ENCODE results near the gene AARS2.
"Not testable (repeated sequence)": the region's sequence is repeated elsewhere in the genome, so short reads cannot be mapped to it uniquely, and the experiment has no call there.

Gene AARS2

DNA sequence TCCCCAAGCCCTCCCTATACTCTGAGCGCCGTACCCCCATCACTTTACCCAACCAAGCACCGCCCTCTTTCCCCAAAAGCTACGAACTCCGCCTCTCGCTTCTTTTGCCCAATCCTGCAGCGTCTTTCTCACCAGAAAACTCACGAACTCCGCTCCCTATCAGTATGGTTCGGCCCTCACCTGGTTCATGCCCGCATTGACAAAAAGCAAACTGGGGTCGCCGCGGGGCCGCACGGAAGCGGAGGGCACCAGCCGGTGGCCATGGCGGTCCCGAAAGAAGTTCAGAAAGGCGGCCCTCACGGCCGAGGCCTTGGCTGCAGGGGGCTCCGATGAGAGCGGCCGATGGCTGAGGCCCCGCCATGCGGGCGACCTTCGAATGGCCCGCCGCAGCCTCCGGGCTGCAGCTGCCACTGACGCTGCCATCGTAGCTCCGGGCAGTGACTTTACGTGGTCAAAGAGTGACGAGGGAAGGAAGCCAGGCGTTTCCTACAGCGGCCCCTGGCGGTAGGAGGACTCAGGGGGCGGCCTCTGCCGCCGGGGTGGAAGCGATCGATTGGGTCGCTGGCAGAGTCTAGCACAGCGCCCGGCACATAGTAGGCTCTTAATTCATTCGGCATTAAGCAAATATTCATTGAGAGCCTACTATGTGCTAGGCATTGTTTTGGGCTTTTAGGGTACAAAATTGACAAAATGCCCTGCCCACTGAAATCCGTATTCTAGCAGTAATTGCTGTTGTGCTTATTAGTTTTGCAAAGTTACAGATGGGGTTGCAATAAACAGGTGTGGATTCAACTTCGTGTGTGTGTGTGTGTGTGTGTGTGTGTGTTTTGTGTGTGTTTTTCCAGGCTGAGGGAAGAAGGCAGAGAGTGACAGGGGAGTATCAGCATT, at the start of gene AARS2:
TSS of gene AARS2 (minus strand) at position 447 of the 888 bp plus-strand sequence. CDS start at position 423, 24 bp downstream.
- DNase-seq (ENCODE audit: low read depth), result peak; percentile 85

DNA sequence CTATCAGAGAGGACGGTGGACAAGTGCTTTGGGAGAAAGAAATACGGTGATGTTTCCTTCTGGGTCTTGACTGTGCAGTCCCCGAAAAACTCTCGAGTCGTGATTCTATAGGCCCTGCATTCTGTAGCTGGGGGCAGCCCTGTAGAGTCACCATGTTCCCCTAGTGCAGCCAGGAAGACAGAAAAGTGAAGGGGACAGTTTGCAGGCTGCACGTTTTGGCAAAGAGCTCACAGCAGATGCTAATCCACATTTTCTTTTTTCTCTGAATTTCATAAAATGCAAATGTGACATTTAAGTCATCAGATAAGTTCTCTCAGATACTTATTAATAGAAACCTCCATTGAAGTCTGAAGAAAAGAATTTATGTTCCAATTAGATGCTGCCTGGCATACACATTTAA, 48.8 kb upstream of the AARS2 start:
- DNase-seq (ENCODE audit: low read depth), result no peak

DNA sequence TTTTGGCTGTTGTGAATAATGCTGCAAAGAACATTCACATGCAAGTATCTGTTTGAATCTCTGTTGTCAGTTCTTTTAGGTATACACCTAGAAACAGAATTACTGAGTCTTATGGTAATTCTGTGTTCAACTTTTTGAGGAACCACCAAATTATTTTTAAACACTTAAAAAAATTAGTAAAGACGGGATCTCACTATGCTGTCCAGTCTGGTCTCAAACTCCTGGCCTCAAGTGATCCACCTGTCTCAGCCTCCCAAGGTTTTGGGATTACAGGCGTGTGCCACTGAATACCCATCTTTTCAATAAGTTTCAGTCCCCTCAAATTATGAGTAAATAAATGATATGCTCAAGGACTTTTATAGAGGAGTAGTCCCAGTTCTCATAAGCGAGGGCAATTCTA, 46.8 kb upstream of the AARS2 start:
- DNase-seq (ENCODE audit: low read depth), result no peak

DNA sequence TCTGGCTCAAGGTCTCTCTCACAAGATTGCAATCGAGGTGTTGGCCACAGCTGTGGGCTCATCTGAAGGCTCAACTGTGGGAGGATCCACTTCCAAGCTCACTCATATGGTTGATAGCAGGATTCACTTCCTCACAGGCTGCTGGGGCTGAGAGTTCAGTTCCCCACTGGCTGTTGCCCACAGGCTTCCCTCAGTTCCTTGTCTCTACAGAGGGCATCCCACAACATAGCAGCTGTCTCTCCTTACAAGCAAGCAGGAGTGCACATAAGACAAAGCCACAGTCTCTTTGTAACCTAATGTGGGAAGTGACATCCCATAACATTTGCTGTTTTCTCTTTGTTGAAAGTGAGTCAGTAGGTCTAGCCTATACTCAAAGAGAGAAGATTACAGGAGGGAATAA, 43.3 kb upstream of the AARS2 start:
- no peak for DNase-seq (ENCODE audit: low read depth)

- no peak for DNase-seq (ENCODE audit: low read depth)
Observed at GRCh38 chr6:44355640-44356039, 42.5 kb upstream of the AARS2 start.

DNA sequence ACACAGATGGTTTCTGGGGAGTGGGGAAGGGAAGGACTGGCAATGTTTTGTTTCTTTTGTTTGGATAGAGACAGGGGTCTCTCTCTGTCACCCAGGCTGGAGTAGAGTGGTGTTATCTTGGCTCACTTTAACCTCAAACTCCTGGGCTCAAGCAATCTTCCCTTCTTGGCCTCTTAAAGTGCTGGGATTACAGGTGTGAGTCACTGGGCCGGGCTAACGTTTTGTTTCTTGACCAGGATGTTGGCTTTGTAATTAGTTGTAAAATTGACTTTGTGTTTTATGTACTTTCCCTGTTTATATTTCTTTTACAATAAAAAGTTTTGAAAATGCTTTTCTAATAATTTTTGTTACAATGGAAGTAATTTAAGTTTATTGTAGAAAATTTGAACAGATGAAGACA, 40.2 kb upstream of the AARS2 start:
- DNase-seq (ENCODE audit: low read depth), result no peak

GRCh38 chr6:44352259-44352658, 39.1 kb upstream of the AARS2 start:
- no peak for DNase-seq (ENCODE audit: low read depth)

DNA sequence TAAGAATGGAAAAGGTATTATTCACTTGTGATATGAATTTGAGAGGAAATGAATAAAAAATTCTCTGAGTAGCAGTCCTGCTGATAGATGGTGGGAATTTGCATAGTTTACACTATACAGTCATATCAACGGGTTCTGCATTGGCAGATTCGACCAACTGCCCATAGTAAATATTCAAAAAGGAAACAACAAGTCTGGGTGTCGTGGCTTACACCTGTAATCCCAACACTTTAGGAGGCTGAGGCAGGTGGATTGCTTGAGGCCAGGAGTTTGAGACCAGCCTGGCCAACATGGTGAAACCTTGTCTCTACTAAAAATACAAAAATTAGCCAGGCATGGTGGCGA, 37.5 kb upstream of the AARS2 start:
- not testable (repeated sequence) for DNase-seq (ENCODE audit: low read depth)

DNA sequence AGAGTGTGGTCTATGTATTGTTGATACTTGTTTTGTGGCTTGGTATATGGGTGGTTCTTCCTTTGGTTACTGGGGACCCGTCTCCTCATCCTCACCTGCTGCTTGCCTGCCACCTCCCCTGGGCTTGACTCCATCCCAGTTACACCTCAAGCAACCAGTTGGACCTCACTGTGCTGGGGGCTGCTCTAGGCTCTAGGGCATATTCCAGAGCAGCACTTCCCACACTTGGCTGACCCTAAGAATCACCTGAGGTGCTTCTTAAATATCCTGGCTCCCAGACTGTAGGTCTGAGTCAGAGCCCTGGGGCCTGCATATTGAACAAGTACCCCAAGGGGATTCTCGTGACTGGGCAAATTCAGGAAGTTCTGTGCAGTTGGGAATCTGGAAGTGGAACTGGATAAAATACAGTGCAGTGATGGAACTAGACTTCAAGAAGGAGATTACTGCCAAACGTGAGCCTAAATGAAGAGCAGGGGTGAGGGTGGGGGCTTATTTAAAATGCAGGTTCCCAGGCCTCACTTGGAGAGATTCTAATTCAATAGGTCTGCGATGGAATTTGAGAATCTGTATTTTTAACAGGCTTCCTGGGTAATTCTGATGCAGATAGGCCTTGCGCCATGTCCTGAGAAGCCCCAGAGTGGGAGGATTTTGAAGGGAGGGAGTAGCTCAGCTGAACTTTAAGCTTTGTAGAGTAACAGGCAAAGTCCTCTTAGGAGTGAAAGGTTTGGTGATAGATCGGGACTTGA, 36.9 kb upstream of the AARS2 start:
- DNase-seq (ENCODE audit: low read depth), result no peak

GRCh38 chr6:44346818-44347217, 33.7 kb upstream of the AARS2 start:
- DNase-seq (ENCODE audit: low read depth), result not testable (repeated sequence)

GRCh38 chr6:44342489-44342888, 29.3 kb upstream of the AARS2 start, which contains the start of gene SPATS1:
SPATS1 (plus strand) TSS chr6:44342650; CDS start chr6:44343096, 446 bp downstream.
- DNase-seq (ENCODE audit: low read depth), result no peak

DNA sequence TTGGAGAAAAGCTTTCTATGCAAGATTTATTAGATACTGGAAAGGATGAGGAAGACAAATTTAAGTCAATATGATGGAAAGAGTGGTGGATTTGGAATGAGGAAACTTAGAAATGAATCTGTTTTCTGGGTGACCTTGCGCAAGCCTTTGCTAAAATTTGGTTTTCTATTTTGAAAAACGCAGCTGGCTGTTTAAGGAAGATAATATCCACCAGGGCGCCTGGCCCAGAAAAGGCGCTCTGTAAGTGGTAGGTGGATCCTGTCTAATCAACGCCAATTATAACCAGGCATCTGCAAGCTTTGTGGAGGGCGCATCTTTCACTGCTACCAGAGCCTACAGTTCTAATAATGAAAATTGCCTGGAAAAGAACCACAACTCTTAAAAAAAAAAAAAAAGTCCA, 28.9 kb upstream of the AARS2 start:
- no peak for DNase-seq (ENCODE audit: low read depth)

DNA sequence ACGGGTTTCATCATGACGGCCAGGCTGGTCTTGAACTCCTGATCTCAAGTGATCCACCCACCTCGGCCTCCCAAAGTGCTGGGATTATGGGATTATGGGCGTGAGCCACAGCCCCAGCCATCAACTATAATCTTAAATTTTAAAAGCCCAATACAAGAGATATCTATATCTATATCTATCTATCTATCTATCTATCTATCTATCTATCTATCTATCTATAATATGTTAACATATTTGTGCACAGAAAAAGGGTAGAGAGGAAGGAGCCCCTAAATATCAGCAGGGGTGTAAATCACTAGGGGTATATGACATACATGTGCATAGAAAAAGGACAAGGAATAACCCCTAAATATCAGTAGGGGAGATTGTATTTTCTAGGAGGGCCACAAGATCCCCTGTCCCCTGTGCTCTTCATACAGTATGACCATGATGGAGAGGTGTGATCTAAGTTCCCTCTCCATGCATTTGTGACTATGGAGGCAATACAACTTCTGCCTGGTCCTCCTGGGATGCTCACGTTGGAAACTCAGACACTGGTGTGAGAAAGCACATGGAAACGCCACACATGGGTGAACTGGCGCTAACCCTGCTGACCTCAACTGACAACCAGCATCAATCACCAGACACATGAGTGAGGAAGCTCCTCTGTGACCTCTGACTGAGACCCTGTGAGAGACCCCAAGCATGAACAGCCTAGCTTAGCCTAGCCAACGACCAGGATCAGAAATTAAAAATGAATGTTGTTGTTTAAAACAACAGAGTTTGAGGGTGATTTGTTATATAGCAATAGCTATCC, 28.1 kb upstream of the AARS2 start:
- no peak for DNase-seq (ENCODE audit: low read depth)

DNA sequence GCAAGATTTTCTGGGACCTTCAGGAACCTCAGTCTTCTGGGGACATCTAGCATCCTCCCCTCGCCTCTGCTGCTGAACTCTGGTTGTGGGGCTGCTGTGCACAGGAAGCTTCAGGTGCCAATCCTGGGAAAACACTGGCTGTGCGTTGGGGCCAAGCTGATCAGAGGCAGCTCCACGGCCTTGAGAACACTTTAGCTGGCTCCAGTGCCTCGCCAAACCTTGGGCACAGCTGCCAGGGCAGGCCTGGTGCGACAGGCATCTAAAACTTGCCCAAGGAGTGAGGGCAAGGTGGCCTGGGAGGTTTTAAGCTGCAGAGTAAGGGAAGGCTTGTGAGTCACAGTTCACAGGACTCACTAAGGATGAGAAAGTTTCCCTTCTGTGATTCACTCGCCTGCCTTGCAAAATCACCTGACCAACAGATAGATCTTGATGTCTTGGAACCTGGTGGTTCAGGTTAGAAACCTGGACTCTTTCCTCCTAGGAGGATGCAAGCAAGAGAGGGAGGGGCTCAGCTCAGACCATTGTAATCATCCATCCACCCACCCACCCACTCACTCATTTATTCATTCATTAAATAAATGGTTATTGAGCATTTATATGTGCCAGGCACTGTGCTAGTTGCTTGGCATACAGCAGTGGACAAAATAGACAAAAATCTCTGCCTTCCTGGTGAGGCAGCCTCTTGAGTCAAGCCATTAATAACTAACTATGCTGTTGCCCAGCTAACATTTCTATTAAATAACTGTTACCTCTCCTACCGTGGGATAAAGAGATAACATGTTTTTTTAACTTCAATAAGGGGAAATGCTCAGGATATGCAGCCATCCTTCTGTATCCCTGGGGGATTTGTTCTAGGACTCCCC, 26.8 kb upstream of the AARS2 start:
- DNase-seq (ENCODE audit: low read depth), result no peak

DNA sequence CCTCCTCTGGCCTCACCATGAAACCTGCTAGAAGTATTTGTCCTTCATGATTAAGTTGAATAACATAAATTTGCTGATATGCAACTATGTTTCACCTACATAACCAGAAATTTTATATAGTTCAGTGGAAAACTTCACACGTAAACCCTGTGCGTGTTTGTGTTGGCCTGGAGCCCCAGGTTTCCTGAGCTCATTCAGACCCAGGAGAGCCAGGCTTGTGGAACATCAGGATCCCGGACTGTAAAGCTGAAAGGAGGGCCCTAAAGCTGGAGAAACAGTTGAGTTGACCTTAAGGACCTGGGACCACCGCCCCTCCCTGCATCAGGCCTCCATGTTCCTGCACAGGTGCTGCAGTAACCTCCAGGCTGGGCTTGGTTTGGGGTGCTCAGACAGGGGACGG, 26.2 kb upstream of the AARS2 start:
- DNase-seq (ENCODE audit: low read depth), result no peak

DNA sequence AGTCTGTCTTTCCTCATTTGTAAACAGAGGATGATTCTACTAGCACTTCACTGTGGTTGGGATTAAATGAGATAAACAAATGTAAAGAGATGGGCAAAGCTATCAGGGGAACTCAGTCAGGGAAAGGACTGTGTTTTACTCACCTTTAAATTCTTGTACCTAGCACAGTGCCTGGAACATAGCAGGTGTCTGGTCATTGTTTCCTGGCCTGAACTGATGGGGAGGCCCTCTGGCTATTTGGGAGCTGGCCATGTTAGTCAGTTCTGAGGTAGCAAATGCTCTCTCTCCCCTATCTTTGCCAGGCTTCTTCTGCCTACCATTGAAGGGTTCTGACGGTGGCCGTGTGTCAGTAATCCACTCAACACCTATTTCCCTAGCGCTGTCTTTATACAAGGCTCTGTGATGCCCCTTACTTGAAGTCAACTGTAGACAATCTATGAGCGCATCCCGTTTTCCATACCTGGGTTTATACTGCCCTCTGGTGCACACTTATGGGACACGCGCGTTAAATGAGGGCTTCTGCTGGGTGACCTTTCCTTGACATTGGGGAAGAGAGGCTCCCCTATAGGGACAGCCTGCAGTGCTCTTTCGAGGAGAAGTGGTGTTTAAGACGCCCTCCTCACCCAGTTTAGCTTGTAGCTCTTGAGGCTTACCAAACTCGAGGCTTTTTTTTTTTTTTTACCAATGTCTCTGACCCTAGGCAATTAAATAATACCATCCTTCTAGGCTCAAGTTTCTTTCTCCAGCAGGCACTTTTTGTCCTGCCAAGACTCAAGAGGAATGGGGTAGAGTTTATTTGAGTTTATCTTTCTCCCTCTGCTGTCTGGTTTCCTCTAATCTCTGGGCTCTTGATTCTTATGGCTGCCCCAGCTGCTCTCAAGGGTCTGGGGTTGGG, 25.3 kb upstream of the AARS2 start:
- peak; percentile 28 for DNase-seq (ENCODE audit: low read depth)

DNA sequence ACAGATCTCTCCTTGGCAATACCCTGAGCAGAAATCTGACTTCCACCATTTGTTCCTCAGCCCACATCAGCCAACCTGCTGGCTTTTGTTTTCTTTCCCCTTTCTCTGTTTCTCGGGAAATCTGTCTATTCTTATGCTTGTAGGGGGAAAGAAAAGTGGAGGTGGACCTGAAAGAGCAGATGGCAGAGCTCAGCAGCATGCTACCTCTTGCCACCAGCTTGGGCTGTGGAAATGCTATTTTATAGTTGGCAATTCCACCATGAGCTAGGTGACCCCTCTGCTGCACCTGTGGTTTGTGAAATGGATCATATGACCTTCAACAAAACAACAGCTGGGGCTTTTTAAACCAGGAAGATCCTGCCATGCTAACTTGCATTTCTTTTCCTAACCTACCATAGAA, 22.5 kb upstream of the AARS2 start:
- no peak for DNase-seq (ENCODE audit: low read depth)

DNA sequence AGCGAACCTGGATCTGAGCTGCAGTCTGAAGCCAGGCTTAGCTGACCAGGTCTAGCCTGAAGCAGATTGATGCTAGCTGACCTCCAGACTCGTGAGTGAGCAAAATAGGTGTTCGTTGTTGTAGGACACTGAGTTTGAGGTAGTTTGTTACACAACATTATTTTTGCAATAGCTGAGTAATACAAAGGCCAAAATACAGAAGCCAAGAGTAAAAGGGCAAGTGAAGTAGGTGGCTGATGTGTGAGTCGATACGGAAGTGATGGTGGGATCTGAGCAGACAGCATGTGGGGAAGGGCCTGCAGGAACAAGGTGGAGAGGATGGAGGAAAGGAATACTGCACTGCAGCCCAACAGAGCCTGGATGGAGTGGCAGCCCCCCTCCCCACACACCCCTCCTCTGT, 20.8 kb upstream of the AARS2 start:
- no peak for DNase-seq (ENCODE audit: low read depth)

DNA sequence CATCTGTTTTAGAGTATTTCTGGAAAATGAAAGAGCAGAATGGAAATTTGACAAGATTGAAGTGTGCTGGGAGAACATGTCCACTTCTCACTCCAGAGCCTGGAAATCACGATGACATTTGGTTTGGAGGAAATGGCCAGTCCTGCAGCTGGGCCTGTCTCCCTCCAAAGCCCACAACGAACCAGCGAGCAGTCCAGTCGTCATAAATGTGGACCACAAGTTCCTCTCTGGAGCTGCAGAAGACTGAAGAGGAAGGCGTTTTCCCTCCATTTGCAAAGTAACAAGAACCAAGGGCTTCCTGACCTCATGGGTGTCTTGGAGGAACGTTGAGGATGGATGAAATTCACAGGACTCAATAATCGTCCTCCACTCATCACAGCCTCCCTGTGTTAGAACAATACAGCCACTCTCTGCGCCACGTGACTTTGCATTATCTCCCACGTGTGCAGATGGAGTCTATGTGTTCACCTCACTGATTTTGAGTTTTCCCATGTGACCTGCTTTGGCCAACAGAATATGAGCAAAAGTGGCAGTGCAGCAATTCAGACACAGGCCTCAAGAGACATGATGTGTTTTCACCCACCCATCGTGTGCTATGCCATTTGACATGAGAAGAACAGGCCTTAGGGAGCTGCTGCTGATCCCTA, 20.2 kb upstream of the AARS2 start:
- no peak for DNase-seq (ENCODE audit: low read depth)

GRCh38 chr6:44332585-44332984, 19.4 kb upstream of the AARS2 start:
- DNase-seq (ENCODE audit: low read depth), result no peak

Data from activated T-helper 1 cell treated with Interleukin-2 at 50 U/mL for 16 hours (primary cell).